Measurements from ENCODE around the gene KHK. TPM values are rescaled to one million over a fixed set of nuclear protein-coding genes. Genes with fewer than 3 reads are reported as not detected.
A peak's percentile ranks its signal among the peaks of the same experiment; 100 is the strongest.
"Not testable (repeated sequence)": the region's sequence is repeated elsewhere in the genome, so short reads cannot be mapped to it uniquely, and the experiment has no call there.

KHK gene
- polyA plus RNA-seq, 4 donors = 6.0 to 52.3 (median 36.3) TPM

- DNase-seq (ENCODE audit: low read depth in 4 of 4, low spot score in 3 of 4) = no peak
Measured at GRCh38 chr2:27059141-27059820, 27.3 kb upstream of the KHK start.

GRCh38 chr2:27060323-27060722, 26.2 kb upstream of the KHK start:
- no peak for DNase-seq (ENCODE audit: low read depth in 4 of 4, low spot score in 3 of 4)

- no peak for DNase-seq (ENCODE audit: low read depth in 4 of 4, low spot score in 3 of 4)
Measured at GRCh38 chr2:27065128-27065527, 21.4 kb upstream of the KHK start.

DNA sequence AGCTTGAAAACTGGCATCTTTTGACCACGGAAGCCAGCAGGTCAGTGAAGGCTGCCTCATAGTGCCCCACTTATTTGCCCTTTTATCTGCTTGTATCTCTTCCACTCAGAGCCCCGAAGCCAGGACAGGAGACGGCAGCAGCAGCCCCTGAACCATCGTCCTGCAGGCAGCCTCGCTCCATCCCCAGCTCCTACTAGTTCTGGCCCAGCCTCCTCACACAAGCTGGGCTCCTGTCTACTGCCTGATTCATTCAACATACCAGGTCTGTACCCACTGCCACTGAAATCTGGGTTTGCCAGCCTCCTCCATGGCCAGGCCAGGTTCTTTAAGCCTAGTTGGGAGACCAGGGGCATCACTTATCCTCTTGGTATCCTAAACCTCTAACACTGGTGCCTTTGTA, 19.2 kb upstream of the KHK start:
- DNase-seq (ENCODE audit: low read depth in 4 of 4, low spot score in 3 of 4) = no peak

DNA sequence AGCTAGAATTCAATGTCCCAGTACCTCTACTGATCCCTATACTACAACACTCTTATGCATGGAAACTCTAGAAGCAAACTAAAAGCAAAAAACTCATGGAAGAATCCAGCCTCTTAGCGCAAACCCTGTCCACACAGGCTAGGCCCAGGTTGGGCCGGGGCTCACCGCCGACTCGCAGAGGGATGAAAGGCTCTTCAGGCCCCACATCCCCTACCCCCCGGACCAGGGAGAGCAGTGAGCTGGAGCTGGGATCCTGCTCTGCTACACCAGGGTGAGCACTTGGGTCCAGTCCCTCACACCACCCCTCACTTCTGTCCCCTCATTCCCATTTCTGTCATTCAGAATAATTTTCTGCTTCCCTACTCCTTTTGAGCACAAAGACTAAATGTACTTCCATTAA, 17.1 kb upstream of the KHK start:
- no peak for DNase-seq (ENCODE audit: low read depth in 4 of 4, low spot score in 3 of 4)

GRCh38 chr2:27069961-27070618, 16.5 kb upstream of the KHK start:
- DNase-seq (ENCODE audit: low read depth in 4 of 4, low spot score in 3 of 4) = no peak

GRCh38 chr2:27070653-27071276, 15.8 kb upstream of the KHK start:
- no peak for DNase-seq (ENCODE audit: low read depth in 4 of 4, low spot score in 3 of 4)

DNA sequence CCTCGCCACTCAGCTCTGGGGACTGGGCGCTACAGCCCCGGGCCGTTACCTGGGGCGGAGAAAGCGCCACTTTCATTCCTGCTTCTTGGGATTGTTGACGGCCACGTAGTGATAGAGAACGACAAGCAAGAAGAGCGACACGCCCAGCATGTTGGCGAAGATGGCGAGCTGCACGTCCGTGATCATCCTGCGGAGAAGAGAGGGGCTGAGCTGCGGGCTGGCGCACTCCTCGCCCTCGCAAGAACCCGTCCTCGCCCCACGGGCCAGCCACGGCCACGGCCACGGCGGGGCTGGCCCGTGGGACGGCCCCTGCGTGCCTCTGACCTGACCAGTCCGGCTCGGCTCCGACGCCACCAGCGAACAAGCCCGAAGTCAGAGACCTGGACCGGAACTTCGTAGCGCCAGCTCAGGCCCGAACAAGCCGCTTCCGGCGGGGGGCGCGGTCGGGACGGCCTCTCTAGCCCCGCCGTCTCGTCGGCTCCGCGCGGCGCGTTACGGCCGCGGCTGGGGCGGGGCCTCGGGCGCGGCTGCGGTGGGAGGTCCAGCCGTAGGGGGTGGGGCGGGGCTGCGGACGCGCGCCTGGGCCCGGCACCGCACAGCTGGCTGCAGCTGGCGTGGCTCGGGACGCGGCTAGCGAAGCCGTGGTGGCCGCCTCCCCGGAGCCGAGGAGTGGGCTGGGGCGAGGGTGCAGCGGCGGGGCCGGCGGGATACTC, 15.1 kb upstream of the KHK start, which contains the start of gene OST4:
Gene OST4 (minus strand): TSS at position 378 of the 713 bp plus-strand sequence.
- peak in 3 of 4 donors; percentile 87 to 90 (median 87) for DNase-seq (ENCODE audit: low read depth in 4 of 4, low spot score in 3 of 4)

DNA sequence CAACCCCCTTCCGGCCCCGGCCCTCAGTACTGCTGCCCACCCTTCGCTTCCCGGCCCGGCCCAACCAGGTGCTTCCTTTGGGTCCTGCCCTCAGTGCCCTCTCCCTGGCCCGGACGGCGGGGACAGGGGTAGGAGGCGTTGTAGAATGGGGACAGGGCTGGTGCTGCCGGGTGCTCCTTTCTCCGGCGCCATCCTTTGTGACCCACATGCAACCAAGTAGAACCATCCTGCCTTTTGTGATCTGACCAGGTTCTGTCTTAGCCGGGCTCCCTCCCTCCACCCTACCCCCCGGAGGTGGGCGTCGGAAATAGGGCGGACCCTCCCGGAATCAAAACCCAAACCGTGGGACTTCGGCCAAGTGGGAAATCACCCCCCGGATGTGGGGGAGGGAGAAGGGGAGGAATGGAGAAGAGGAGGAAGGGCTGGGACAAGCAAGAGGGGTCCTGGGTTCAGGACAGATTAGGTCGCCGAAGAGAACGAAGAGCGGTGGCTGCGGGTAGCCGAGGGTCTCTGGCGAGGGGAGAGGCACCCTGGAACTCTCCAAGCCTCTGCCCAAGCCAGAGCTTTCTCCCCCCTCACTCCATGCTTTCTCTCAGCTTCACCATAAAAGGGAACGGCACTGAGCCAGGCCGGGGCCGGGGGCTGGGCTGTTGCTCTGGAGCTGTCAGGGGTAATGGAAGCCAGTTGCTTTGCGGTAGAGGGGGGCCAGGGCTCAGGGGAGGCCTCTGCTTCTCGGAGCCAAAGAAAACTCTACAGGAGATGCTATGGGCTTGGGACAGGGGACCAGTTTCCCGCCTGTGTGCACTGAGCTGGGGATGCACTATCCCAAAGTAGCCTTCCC, 14.4 kb upstream of the KHK start:
- peak in 1 of 4 donors; percentile 84 for DNase-seq (ENCODE audit: low read depth in 4 of 4, low spot score in 3 of 4)

DNA sequence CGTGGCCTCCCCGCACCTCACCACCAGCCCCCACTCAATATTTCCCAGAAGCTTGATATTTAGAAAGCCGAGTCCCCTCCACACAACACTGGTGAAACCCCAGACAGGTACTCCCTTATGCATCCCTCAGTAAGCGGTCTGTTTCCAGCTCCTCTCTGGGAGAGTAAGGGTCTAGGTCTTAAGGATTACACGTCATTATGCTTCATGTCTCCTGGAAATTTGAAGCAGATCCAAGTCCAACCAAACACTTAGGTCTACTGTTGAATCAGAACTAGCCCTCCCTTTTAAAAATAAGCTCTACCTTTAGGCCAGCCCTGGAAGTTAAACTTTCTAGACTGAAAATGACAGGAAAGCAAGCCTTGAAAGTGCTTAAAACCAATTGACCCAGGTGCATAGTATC, 13.7 kb upstream of the KHK start:
- DNase-seq (ENCODE audit: low read depth in 4 of 4, low spot score in 3 of 4) = no peak

DNA sequence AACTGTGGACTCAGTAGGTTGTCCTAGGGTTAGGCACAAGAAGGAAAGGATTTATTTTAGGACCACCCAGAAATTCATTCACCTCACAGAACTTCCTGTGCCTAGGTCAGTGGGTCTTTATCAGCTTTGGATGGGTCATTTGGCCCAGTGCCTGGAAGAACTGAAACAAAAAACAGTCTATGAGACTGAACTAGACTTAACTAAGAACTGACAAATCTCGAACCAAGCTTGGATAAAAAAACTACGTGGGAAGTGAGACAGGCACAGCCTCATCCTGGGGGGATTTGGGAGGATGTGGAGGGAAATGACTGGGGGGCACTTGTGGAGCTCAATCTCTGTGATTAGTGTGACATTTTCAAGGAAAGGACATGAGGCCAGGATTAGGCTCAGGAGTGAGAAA, 12.8 kb upstream of the KHK start:
- DNase-seq (ENCODE audit: low read depth in 4 of 4, low spot score in 3 of 4) = no peak

- no peak for DNase-seq (ENCODE audit: low read depth in 4 of 4, low spot score in 3 of 4)
Measured at GRCh38 chr2:27074738-27075565, 11.6 kb upstream of the KHK start.

DNA sequence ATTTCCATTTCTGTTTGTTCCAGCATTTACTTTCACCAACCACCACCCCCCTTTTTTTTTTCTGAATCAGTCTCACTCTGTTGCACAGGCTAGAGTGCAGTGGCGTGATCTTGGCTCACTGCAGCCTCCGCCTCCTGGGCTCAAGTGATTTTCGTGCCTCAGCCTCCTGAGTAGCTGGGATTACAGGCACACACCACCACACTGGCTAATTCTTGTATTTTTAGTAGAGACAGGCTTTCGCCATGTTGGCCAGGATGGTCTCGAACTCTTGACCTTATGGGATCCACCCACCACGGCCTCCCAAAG, 11.1 kb upstream of the KHK start:
- DNase-seq (ENCODE audit: low read depth in 4 of 4, low spot score in 3 of 4) = not testable (repeated sequence)

DNA sequence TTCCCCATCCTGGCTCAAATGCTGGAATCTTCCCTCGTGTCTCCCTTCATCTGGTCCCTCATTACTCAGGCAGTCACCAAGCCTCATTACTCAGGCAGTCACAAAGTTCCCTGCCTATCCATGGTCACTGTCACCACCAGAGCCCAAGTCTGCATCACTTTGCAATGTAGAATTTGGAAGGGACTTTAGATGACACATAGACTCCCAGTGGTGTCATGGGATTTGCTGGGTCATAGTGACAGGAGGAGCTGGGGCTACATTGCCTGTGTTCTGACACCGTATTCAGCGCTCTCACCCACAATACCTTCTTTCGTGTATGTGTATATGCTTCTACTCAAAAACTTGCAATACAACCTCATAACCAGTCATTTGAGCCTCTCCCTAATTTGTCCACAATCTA, 10.2 kb upstream of the KHK start:
- DNase-seq (ENCODE audit: low read depth in 4 of 4, low spot score in 3 of 4) = no peak

GRCh38 chr2:27077231-27077630, 9.3 kb upstream of the KHK start:
- DNase-seq (ENCODE audit: low read depth in 4 of 4, low spot score in 3 of 4) = no peak

- DNase-seq (ENCODE audit: low read depth in 4 of 4, low spot score in 3 of 4) = peak in 1 of 4 donors; percentile 76
Measured at GRCh38 chr2:27078267-27079194, 8.0 kb upstream of the KHK start, which contains the start of gene EMILIN1. Gene EMILIN1, plus strand, starts transcription at chr2:27078615. Its CDS starts 451 bp downstream, at chr2:27079066.

DNA sequence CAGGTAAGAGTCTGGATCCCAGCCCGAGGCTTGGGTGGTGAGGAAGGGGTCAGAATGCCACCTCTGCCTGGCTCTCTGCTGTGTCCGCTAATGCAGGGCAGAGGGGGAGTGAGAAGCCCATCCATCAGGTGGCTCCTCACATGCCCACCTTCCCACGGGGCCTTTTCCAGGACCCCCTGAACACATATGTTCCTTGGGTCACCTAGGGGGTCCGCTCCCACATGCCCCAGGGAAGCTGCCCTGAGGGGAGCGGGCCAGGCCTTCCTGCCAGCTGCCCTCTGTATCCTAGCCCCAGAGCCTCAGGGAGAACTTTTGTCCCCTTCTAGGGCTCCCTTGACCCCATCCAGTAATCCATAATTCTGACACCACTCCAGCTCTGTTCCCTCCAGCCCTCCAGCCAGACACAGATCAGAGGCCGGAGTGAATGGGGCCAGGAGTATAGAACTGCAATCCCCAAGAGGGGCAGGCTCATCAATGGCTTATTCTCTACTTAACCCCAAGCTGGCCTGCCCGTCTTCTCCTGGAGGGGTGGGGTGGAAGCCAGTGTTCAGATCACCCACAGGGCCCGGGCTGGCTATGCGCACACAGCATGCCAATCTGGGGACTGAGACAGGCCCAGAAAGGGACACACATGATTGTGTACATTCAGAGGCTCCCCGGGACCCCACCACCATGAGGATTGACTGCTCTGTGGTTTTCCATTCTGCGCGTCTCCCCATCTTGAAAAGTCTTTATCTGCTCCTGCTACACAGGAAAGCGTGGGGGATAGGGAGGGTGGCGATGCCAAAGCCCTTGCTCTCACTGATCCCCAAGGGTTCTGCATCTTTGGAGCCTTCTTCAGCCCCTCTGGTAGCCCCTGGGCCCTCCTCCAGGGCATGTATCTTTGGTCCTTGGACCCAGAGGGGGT, 7.1 kb upstream of the KHK start:
- DNase-seq (ENCODE audit: low read depth in 4 of 4, low spot score in 3 of 4) = no peak

GRCh38 chr2:27080140-27080469, 6.5 kb upstream of the KHK start:
- no peak for DNase-seq (ENCODE audit: low read depth in 4 of 4, low spot score in 3 of 4)
